Measurements from ENCODE around the gene TMEM8B. TPM values are rescaled to one million over a fixed set of nuclear protein-coding genes. Genes with fewer than 3 reads are reported as not detected.
A peak's percentile ranks its signal among the peaks of the same experiment; 100 is the strongest.
"Not testable (repeated sequence)": the region's sequence is repeated elsewhere in the genome, so short reads cannot be mapped to it uniquely, and the experiment has no call there.

Gene TMEM8B
- total RNA-seq, 1 donor from 2014 or later = 4.8 TPM

DNA sequence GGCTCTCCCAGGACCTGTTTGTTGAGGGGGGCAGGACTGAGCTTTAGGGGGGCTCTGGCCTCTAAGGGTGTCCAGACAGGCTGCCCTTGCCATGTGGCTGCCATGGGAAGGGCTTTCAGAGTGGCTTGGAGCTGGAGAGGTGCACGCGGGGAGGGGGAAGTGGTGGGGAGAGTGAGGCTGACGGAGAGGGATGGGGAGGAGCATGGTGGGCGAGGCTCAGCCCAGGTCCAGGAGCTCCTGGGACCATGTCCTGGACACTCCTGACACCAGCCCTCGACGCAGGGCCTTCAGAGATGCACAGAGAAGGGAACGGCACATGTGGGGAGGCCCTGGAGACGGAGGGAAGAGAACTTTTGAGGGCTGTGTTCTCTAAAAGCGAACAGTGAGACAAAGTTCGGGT, 82.7 kb downstream of the TMEM8B start:
- Histone ChIP-seq H4K20me1 (ENCODE audit: low read depth) (no peaks in the 10 kb centered on the region), H3K9me3 (ENCODE audit: low read depth) (no peaks in the 10 kb centered on the region), H3K4me2 (no peak overlapping the region), H2AFZ (replicated peaks) (no peak overlapping the region), H3K4me1 (peaks cover 22% of the 10 kb centered on the region), H3K36me3 (no peaks in the 10 kb centered on the region), H3K27me3 (no peaks in the 10 kb centered on the region), H3K4me3 (no peak overlapping the region), H3F3A (ENCODE audit: low read depth) (peaks cover 24% of the 10 kb centered on the region), H3K27ac (no peak overlapping the region), H3K9ac (no peak overlapping the region), H3K79me2 (ENCODE audit: low read depth) (no peaks in the 10 kb centered on the region)
- TF ChIP-seq, protein P1, sequence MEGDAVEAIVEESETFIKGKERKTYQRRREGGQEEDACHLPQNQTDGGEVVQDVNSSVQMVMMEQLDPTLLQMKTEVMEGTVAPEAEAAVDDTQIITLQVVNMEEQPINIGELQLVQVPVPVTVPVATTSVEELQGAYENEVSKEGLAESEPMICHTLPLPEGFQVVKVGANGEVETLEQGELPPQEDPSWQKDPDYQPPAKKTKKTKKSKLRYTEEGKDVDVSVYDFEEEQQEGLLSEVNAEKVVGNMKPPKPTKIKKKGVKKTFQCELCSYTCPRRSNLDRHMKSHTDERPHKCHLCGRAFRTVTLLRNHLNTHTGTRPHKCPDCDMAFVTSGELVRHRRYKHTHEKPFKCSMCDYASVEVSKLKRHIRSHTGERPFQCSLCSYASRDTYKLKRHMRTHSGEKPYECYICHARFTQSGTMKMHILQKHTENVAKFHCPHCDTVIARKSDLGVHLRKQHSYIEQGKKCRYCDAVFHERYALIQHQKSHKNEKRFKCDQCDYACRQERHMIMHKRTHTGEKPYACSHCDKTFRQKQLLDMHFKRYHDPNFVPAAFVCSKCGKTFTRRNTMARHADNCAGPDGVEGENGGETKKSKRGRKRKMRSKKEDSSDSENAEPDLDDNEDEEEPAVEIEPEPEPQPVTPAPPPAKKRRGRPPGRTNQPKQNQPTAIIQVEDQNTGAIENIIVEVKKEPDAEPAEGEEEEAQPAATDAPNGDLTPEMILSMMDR (IDR thresholded peaks at IDR 0.05) = no peak
- no peak for TF ChIP-seq EZH2 (IDR thresholded peaks at IDR 0.05)
- TF ChIP-seq EZH2phosphoT487 (IDR thresholded peaks at IDR 0.05) = no peak
- peaks cover 35% of the 10 kb centered on the region for H3K4me1 Mint-ChIP-seq
- no peak overlapping the region for H3K4me3 Mint-ChIP-seq
- H3K9me3 Mint-ChIP-seq = no peaks in the 10 kb centered on the region
- no peak overlapping the region for H3K27ac Mint-ChIP-seq
- no peaks in the 10 kb centered on the region for H3K27me3 Mint-ChIP-seq (ENCODE audit: insufficient read depth, low read depth)
- no peak for DNase-seq (ENCODE audit: low spot score)
- H3K36me3 Mint-ChIP-seq = no peaks in the 10 kb centered on the region

DNA sequence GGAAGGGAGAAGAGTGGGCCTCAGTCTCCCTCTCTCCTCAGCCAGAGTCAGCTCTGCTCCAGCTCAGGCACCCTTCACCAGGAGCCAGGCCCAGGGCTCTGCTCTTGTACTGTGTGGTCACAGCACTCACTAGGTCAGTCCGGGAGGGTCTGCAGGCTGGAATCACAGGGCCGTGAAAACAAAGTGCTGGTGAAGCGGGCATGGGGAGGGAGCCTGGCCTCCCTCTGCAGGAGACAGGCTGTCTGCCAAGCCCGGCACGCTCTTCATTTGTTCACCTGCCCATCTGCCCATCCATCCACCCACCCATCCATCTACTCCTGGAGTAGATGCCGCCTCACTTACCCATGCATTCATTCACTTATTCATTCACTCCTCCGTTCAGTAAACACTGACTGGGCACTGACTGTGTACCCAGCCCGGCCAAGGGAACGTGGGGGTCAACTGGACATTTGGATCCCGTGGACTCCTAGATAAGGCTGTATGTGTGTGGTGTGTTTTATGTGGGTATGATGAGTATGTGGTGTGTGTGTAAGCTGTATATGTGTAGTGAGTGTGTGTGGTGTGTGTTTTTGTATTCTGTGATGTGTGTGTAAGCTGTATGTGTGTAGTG, 83.9 kb downstream of the TMEM8B start:
- Histone ChIP-seq H4K20me1 (ENCODE audit: low read depth) (no peaks in the 10 kb centered on the region), H3K79me2 (ENCODE audit: low read depth) (no peaks in the 10 kb centered on the region), H3K36me3 (no peaks in the 10 kb centered on the region), H3K9ac (no peak overlapping the region), H3K27me3 (no peaks in the 10 kb centered on the region), H3K9me3 (ENCODE audit: low read depth) (no peaks in the 10 kb centered on the region), H2AFZ (replicated peaks) (no peak overlapping the region), H3K4me2 (no peak overlapping the region), H3F3A (ENCODE audit: low read depth) (peaks cover 17% of the 10 kb centered on the region), H3K27ac (no peak overlapping the region), H3K4me1 (peaks cover 10% of the 10 kb centered on the region), H3K4me3 (no peak overlapping the region)
- Mint-ChIP-seq H3K27ac (no peak overlapping the region), H3K4me3 (no peak overlapping the region), H3K36me3 (no peaks in the 10 kb centered on the region), H3K9me3 (no peaks in the 10 kb centered on the region), H3K27me3 (ENCODE audit: insufficient read depth, low read depth) (no peaks in the 10 kb centered on the region), H3K4me1 (peaks cover 23% of the 10 kb centered on the region)
- TF ChIP-seq EZH2phosphoT487 (IDR thresholded peaks at IDR 0.05) = no peak
- no peak for TF ChIP-seq EZH2 (IDR thresholded peaks at IDR 0.05)
- TF ChIP-seq, protein P1 (IDR thresholded peaks at IDR 0.05) = no peak
- DNase-seq (ENCODE audit: low spot score) = no peak

GRCh38 chr9:35913429-35913828, 84.4 kb downstream of the TMEM8B start:
- not testable (repeated sequence) for H3K27me3 Mint-ChIP-seq (ENCODE audit: insufficient read depth, low read depth); H3K4me3 Mint-ChIP-seq; H3K4me3 ChIP-seq; H3K9me3 ChIP-seq (ENCODE audit: low read depth); H3K36me3 Mint-ChIP-seq; H3K27me3 ChIP-seq; H3K79me2 ChIP-seq (ENCODE audit: low read depth); DNase-seq (ENCODE audit: low spot score); H3K4me1 ChIP-seq; H3K27ac ChIP-seq; H4K20me1 ChIP-seq (ENCODE audit: low read depth); H3K9me3 Mint-ChIP-seq; H2AFZ ChIP-seq (replicated peaks); H3K36me3 ChIP-seq; H3K4me2 ChIP-seq; H3K27ac Mint-ChIP-seq; H3K9ac ChIP-seq
- peaks cover 17% of the 10 kb centered on the region for H3K4me1 Mint-ChIP-seq
- peaks cover 17% of the 10 kb centered on the region for H3F3A ChIP-seq (ENCODE audit: low read depth)

DNA sequence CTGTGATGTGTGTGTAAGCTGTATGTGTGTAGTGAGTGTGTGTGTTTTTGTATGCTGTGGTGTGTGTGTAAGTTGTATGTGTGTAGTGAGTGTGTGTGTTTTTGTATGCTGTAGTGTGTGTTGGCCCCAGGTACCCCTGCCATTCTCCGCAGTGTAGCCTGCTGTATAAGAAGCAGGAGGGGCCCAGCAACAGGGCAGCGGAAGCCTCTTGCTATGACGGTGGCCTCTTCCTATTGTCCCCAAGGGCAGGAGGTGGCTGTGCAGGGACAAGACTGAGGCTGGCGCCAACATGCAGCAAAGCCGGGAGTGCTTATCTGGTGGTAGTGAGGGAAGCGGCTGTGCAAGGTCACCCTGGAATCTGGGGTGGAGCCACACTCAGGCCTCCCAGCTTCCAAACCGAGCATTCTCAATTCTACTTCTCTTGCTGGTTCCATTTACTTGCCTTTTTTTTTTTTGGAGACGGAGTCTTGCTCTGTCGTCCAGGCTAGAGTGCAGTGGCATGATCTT, 85.3 kb downstream of the TMEM8B start:
- H2AFZ ChIP-seq (replicated peaks) = no peak overlapping the region
- Mint-ChIP-seq H3K36me3 (no peaks in the 10 kb centered on the region), H3K4me1 (peaks cover 8% of the 10 kb centered on the region), H3K9me3 (no peaks in the 10 kb centered on the region), H3K4me3 (no peak overlapping the region), H3K27me3 (ENCODE audit: insufficient read depth, low read depth) (no peaks in the 10 kb centered on the region), H3K27ac (no peak overlapping the region)
- H3K4me2 ChIP-seq = no peak overlapping the region
- H3F3A ChIP-seq (ENCODE audit: low read depth) = peaks cover 17% of the 10 kb centered on the region
- no peak overlapping the region for H3K9ac ChIP-seq
- H3K79me2 ChIP-seq (ENCODE audit: low read depth) = no peaks in the 10 kb centered on the region
- H4K20me1 ChIP-seq (ENCODE audit: low read depth) = no peaks in the 10 kb centered on the region
- H3K9me3 ChIP-seq (ENCODE audit: low read depth) = no peaks in the 10 kb centered on the region
- H3K4me3 ChIP-seq = no peak overlapping the region
- H3K27me3 ChIP-seq = no peaks in the 10 kb centered on the region
- peak; percentile 74 for DNase-seq (ENCODE audit: low spot score)
- TF ChIP-seq EZH2 (IDR thresholded peaks at IDR 0.05) (no peak), EZH2phosphoT487 (IDR thresholded peaks at IDR 0.05) (no peak)
- TF ChIP-seq, protein P1 (IDR thresholded peaks at IDR 0.05) = no peak
- no peaks in the 10 kb centered on the region for H3K4me1 ChIP-seq
- H3K27ac ChIP-seq = no peak overlapping the region
- H3K36me3 ChIP-seq = no peaks in the 10 kb centered on the region
